Central memory CD8-positive, alpha-beta T cell (primary cell): ENCODE data around the gene PGBD1.

Experiments
- ATAC-seq: fragments of 150-1000 bp; cut with Tn5 transposase; replicated peaks from 2 replicates; pipeline ENCODE4 v1.10.0; 2022; ENCODE audit warnings: mild to moderate bottlenecking, moderate FRiP score, moderate number of reproducible peaks; ENCODE audit not compliant: poor library complexity, severe bottlenecking; ENCODE audit errors: extremely low read depth
- DNase-seq, 2 donors: peaks; one replicate each; pipeline ENCODE4 v3.0.0; 2021; ENCODE audit warnings: low spot score in 2 of 2
- H3K27ac Mint-ChIP-seq: one replicate; pipeline ENCODE4 v1.8.0; 2022; ENCODE audit warnings: low read depth, mild to moderate bottlenecking, moderate library complexity, mixed read lengths
- H3K27me3 Mint-ChIP-seq: one replicate; pipeline ENCODE4 v1.8.0; 2022; ENCODE audit warnings: mixed read lengths
- H3K36me3 Mint-ChIP-seq: one replicate; pipeline ENCODE4 v1.8.0; 2022; ENCODE audit warnings: mild to moderate bottlenecking, moderate library complexity, mixed read lengths; ENCODE audit not compliant: insufficient read depth
- H3K4me1 Mint-ChIP-seq: one replicate; pipeline ENCODE4 v1.8.0; 2022; ENCODE audit warnings: mixed read lengths
- H3K4me3 Mint-ChIP-seq: one replicate; pipeline ENCODE4 v1.8.0; 2022; ENCODE audit warnings: mild to moderate bottlenecking, moderate library complexity, mixed read lengths
- H3K9me3 Mint-ChIP-seq: one replicate; pipeline ENCODE4 v1.8.0; 2022; ENCODE audit warnings: mixed read lengths

PGBD1 gene

DNA sequence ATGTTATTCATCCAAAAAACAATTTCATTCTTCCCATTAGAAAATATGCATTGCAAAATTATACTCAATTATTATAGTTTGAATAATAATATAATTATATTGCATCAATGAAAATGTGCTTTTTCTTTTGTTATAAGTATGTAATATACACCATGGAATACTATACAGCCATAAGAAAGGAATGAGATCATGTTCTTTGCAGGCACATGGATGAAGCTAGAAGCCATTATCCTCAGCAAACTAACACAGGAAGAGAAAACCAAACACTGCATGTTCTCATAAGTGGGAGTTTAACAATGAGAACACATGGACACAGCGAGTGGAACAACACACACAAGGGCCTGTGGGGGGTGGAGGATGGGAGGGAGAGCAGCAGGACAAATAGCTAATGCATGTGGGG lies 24.3 kb upstream of the PGBD1 start:
- Mint-ChIP-seq H3K4me1 (peaks cover 8% of the 10 kb centered on the region), H3K27ac (no peak overlapping the region), H3K4me3 (no peak overlapping the region), H3K36me3 (peaks cover under 1% of the 10 kb centered on the region), H3K27me3 (peaks cover 33% of the 10 kb centered on the region), H3K9me3 (no peaks in the 10 kb centered on the region)
- DNase-seq (no peak), ATAC-seq (no peak)

DNA sequence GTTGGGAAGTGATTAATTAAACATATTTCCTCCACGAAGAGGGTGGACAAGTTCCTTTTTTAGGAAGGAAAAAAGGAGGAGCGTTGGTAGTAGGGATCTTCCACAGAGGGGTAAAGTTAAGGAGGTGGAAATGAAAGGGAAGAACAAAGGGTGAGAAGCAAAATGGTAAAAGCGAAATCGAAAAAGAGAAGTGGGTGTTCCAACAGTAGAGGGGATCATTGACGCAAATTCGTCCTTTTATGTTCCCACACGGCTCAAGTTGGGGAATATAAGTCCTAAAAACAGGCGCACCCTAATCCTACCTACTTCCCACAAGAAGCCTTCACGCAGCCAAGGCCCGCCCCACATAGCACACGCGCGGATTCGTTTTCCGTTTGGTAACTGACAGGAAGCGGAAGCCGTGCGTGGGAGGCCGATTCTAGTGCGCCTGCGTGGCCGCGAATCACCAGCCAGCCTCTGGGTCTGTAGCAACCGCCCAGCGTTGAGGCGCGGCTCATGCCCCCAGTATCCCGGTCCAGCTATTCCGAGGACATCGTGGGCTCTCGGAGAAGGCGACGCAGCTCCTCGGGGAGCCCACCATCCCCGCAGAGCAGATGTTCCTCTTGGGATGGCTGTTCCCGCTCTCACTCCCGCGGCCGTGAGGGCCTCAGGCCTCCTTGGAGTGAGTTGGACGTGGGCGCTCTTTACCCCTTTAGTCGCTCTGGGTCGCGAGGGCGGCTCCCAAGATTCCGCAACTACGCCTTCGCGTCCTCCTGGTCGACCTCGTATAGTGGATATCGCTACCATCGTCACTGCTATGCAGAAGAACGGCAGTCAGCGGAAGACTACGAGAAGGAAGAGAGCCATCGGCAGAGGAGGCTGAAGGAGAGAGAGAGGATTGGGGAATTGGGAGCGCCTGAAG lies 22.2 kb upstream of the PGBD1 start, which contains the start of gene NKAPL:
NKAPL (plus strand) TSS at position 421 of the 901 bp plus-strand sequence; CDS start at position 496, 75 bp downstream.
- H3K9me3 Mint-ChIP-seq = no peaks in the 10 kb centered on the region
- peak within 1 kb of the TSS; percentile 14 for H3K4me3 Mint-ChIP-seq
- no peak for DNase-seq
- H3K27ac Mint-ChIP-seq = no peak within 1 kb of the TSS
- no peaks in the 10 kb centered on the region for H3K4me1 Mint-ChIP-seq
- no peaks in the 10 kb centered on the region for H3K36me3 Mint-ChIP-seq
- H3K27me3 Mint-ChIP-seq = peaks cover 33% of the 10 kb centered on the region
- ATAC-seq = no peak

DNA sequence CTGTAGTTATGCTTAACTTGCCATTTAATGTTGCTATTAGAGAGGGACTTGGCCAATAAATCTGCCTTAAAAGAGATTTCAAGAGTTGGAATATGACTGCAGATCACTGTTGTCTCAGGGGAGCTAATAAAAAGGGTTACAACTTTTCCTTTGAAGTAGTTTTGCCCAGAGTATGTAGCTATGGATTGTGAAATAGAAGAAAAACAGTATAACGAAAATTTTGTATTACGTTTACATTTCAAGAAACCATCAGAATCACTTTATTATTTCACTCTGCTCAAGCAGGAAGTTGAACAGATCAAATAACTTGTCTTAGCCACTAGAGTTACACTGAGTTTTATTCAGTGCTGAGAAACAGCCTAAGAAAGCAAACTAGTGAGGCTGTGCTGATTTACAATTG lies 17.4 kb upstream of the PGBD1 start:
- ATAC-seq (no peak), DNase-seq (no peak)
- H3K27me3 Mint-ChIP-seq = peaks cover 21% of the 10 kb centered on the region
- no peaks in the 10 kb centered on the region for H3K9me3 Mint-ChIP-seq
- H3K4me3 Mint-ChIP-seq = no peak overlapping the region
- no peaks in the 10 kb centered on the region for H3K4me1 Mint-ChIP-seq
- no peaks in the 10 kb centered on the region for H3K36me3 Mint-ChIP-seq
- H3K27ac Mint-ChIP-seq = no peak overlapping the region

DNA sequence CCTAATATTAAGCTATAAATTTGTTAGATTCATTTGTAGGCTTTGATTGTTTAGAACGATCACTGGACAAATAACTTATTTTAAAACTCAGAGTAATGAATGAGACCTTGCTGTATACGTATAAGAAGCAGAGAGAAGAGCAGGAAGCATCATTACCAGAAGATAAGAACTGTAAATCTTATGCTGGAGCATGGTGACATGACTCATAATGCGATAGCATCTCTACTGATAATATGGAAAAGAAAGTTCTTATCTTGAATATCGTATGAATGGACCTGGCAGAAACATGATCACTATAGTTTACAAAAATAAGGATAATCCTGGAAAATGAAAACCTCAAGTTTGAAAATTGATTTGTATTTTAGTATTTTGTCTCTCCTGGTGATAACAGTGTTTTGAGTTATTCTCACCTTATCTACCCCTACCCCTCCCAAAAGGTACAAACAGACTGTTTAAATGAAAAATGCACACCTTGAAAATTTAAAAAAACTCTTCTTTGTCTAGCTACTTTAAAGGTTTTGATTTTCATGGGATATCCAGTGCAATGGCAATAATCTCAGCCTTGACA lies 16.5 kb upstream of the PGBD1 start:
- DNase-seq (no peak), ATAC-seq (no peak)
- Mint-ChIP-seq H3K9me3 (no peaks in the 10 kb centered on the region), H3K27ac (no peak overlapping the region), H3K36me3 (no peaks in the 10 kb centered on the region), H3K4me3 (no peak overlapping the region), H3K27me3 (peaks cover 14% of the 10 kb centered on the region), H3K4me1 (no peaks in the 10 kb centered on the region)

DNA sequence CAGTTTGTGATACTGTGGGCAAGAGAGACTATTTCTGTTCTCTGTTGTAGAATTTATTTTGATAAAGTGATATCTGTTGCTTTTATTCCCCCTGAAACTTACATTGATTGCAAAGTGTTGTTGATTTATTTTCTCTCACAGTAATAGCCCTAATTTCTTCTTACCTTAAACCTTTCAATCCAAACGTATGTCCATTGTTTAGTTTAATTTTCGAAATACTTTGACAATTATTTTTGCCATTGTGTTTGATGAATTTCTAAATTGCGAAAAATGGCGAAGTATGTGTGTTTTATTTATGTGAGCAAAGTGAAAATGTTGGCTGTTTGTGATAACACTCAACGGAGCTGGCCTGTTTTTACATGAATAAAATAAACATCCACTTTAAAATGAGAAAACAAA lies 14.8 kb upstream of the PGBD1 start:
- Mint-ChIP-seq H3K36me3 (peaks cover 2% of the 10 kb centered on the region), H3K9me3 (no peaks in the 10 kb centered on the region), H3K4me3 (no peak overlapping the region), H3K27me3 (peaks cover 3% of the 10 kb centered on the region), H3K27ac (no peak overlapping the region), H3K4me1 (no peaks in the 10 kb centered on the region)
- no peak for ATAC-seq
- no peak for DNase-seq

DNA sequence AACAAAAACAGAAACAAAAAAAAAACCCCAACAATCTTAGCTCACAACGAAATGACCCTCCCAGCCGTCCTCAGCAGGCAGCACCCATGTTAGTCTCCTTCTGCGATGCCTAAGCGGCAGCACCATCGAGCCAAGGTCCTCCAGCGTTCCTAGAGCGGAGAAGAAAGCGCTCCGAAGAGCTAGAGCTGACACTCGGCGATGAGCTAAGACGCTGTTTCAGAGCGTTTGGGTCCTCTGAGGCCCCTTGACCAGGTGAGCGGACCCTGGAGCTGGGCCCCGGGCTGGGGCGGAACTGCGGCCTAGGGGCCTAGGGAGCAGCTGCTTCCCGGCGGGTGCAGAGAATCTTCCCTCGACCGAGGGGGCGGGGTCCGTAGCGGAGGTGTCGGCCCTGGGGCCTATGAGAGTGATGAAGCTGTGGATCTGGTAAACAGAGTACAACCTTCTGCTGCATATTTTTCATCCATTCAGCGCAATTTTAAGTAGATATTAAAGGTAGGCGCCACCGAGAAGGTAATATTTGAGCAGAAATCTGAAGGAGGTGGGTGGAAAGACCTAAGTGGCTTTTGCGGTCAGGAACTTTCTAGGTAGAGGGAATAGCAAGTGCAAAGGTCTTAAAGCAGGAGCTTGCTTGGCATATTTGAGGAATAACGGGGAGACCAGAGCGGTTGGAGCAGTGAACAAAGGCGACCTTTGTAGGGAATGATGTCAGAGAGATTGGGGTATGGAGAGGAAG lies 14.2 kb upstream of the PGBD1 start, which contains the start of gene ZSCAN26:
ZSCAN26 (plus strand) TSS at position 182 of the 733 bp plus-strand sequence. CDS start 4,777 bp downstream, outside the sequence.
- peak; percentile 83 to 88 for DNase-seq
- Mint-ChIP-seq H3K27me3 (no peaks in the 10 kb centered on the region), H3K4me1 (no peaks in the 10 kb centered on the region), H3K4me3 (no peak within 1 kb of the TSS), H3K9me3 (no peaks in the 10 kb centered on the region), H3K27ac (no peak within 1 kb of the TSS), H3K36me3 (peaks cover 7% of the 10 kb centered on the region)
- ATAC-seq = peak; percentile 98

DNA sequence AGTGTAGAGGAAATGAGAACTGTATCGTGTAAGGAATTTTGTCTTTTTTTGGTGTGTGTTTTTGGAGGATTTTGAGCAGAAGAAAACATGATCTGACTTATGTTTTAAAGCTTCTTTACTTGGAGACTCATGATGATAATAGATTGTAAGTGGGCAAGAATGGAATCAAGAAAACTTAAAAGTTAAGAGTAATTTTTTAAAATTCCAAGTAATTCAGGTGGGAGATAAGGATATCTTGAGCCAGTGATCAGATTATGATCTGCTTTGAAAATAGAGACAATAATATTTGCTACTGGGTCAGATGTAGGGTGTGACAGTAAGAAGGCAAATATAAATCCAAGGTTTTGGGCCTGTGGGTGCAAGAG lies 13.7 kb upstream of the PGBD1 start:
- Mint-ChIP-seq H3K36me3 (peaks cover 10% of the 10 kb centered on the region), H3K4me3 (no peak overlapping the region), H3K4me1 (no peaks in the 10 kb centered on the region), H3K9me3 (no peaks in the 10 kb centered on the region), H3K27me3 (no peaks in the 10 kb centered on the region), H3K27ac (no peak overlapping the region)
- DNase-seq = no peak
- ATAC-seq = no peak

DNA sequence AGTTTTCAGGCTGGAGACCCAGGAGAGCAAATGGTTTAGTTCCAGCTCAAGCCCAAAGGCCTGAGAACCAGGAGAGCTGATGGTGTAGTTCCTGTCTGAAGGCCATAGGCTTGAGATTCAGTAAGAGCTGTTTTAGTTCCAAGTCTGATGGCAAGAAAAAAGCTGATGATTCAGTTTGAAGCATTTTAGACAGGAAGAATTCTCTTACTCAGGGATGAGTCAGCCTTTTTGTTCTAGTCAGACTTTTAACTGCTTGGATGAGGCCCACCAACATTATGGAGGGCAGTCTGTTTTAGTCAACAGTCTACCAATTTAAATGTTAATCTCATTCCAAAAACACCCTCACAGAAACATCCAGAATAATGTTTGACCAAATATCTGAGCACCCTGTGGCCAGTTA lies 11.9 kb upstream of the PGBD1 start:
- H3K4me1 Mint-ChIP-seq = no peaks in the 10 kb centered on the region
- ATAC-seq (no peak), DNase-seq (no peak)
- no peak overlapping the region for H3K27ac Mint-ChIP-seq
- no peaks in the 10 kb centered on the region for H3K27me3 Mint-ChIP-seq
- no peak overlapping the region for H3K4me3 Mint-ChIP-seq
- no peaks in the 10 kb centered on the region for H3K9me3 Mint-ChIP-seq
- H3K36me3 Mint-ChIP-seq = peaks cover 26% of the 10 kb centered on the region

DNA sequence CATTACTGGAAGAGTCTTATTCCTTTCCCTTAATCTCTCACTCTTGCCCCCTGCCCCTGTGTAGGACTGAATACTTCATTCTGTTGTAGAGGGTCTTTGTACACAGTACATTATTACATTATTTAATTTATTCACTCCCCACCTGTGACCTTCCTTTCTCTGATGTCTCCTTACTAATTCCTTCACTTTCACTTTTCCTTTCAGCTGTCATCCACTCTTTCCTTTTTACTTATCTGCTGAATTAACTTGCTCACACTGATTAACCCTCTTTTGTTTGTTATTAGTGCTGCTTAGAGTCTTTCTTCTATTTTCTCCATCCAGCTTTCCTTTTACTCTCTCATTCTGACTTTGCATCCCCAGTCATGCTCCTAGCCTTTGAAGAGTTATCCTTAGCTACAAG lies 6.5 kb upstream of the PGBD1 start:
- H3K9me3 Mint-ChIP-seq = no peaks in the 10 kb centered on the region
- DNase-seq (no peak), ATAC-seq (no peak)
- peaks cover 41% of the 10 kb centered on the region for H3K36me3 Mint-ChIP-seq
- H3K4me1 Mint-ChIP-seq = peaks cover 6% of the 10 kb centered on the region
- H3K27me3 Mint-ChIP-seq = no peaks in the 10 kb centered on the region
- no peak overlapping the region for H3K27ac Mint-ChIP-seq
- H3K4me3 Mint-ChIP-seq = no peak overlapping the region

DNA sequence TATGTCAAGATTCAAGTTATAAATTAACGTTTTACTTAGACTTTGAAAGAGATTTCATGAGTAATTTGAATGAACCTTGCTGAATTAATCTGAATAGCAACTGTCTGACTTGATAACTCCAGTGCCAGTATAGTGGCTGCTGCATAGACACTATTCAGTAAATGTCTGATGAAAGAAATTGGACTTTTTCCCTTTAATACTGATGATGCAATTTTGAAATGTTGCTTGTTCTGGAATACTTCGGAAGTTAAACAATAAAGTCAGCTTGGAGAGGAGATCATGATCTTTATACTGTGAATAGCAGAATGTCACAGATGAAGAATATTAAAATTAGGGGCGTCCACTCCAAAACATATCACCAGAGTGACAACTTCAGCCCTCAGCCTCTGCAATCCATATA lies 3.6 kb upstream of the PGBD1 start:
- DNase-seq (no peak), ATAC-seq (no peak)
- Mint-ChIP-seq H3K9me3 (no peaks in the 10 kb centered on the region), H3K27ac (no peak overlapping the region), H3K36me3 (peaks cover 32% of the 10 kb centered on the region), H3K4me3 (no peak overlapping the region), H3K27me3 (peaks cover 13% of the 10 kb centered on the region), H3K4me1 (peaks cover 16% of the 10 kb centered on the region)

DNA sequence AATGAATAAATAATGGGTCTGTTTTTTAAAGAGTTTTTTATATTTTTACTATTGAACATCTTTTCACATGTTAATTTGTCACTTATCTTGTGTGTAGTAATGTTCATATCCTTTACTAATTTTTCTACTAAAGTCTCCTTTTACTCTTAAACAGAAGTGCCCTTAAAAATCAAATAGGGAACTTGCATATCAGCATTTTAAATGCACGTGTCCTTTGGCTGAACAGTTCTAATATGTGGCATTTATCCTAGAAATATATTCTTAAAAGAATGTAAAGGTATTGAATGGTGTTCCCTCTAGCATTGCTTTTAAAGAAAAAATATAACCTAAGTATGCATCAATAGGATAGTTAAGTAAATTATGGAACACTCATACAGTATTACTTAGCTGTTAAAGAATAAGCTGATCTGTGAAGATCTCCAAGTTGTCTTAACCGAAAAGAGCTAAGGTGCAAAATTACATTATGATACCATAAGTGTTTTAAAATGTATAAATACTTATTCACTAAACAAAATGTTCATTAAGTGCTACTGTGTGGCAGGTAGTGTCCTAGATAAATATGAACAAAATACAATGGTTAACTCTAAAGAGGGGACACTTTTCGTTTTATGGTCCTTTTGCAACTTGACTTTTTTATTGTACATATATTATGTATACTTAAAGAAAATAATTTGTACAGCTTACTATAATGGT lies 631 bp upstream of the PGBD1 start:
- Mint-ChIP-seq H3K4me1 (peaks cover 10% of the 10 kb centered on the region), H3K36me3 (peaks cover 8% of the 10 kb centered on the region), H3K27ac (peak overlapping the region; percentile 29), H3K9me3 (no peaks in the 10 kb centered on the region), H3K27me3 (peaks cover 15% of the 10 kb centered on the region), H3K4me3 (peak overlapping the region; percentile 65)
- DNase-seq (no peak), ATAC-seq (no peak)

DNA sequence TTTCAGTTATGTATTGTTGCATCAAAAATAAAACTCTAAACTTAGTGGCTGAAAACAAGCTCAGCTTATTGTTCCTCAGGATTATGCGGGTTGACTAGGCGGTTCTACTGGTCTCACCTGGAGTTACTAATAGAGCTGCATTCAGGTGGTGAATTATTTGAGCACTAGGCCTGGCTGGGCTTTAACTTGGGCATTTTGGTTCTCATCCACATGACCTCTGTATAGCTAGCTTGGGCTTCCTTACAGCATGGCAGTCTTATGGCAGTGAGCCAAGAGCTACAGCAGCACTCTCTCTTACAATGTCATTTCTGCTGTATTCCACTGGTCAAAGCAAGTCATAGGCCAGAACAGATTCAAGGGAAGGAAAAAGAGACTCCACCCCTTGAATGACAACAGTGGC lies 1.6 kb downstream of the PGBD1 start:
- H3K4me3 Mint-ChIP-seq = no peak overlapping the region
- peaks cover 15% of the 10 kb centered on the region for H3K27me3 Mint-ChIP-seq
- H3K9me3 Mint-ChIP-seq = no peaks in the 10 kb centered on the region
- DNase-seq (no peak), ATAC-seq (no peak)
- peaks cover 10% of the 10 kb centered on the region for H3K4me1 Mint-ChIP-seq
- H3K36me3 Mint-ChIP-seq = peaks cover 1% of the 10 kb centered on the region
- H3K27ac Mint-ChIP-seq = no peak overlapping the region
